Colonic mucosa (tissue), 4 donors: ENCODE results near the gene ABCB10. TPM values are rescaled to one million over a fixed set of nuclear protein-coding genes. Genes with fewer than 3 reads are reported as not detected.

Experiments used
- DNase-seq: peaks from one replicate; pipeline ENCODE4 v3.0.0-alpha.2; 2020
- H3K27ac ChIP-seq: fragments of 200-600 bp; one replicate; pipeline ENCODE4 v1.8.0; 2021
- H3K27me3 ChIP-seq: fragments of 200-600 bp; one replicate; pipeline ENCODE4 v1.8.0; 2021
- H3K36me3 ChIP-seq: fragments of 200-600 bp; one replicate; pipeline ENCODE4 v1.8.0; 2021
- H3K4me1 ChIP-seq: fragments of 200-600 bp; one replicate; pipeline ENCODE4 v1.8.0; 2021; ENCODE audit warnings: mild to moderate bottlenecking
- H3K4me3 ChIP-seq: fragments of 200-600 bp; one replicate; pipeline ENCODE4 v1.8.0; 2021
- H3K9ac ChIP-seq, 2 donors: one replicate each; pipeline ENCODE4 v1.7.0; 2013; ENCODE audit warnings: control low read depth in 2 of 2, low read depth in 2 of 2, low read length in 2 of 2
- H3K9me3 ChIP-seq: fragments of 200-600 bp; one replicate; pipeline ENCODE4 v1.8.0; 2021
- intact Hi-C: fragments of 100-400 bp; cut with DNase I; formaldehyde crosslinking; loops from one replicate; pipeline ENCODE4 v1.14.1; 2022
- total RNA-seq, 2 donors: library from RNA; stranded (reverse); fragmentation: NEBNext Ultra II Directional in 1 of 2; extraction: Animal tissue kit (Norgen Biotek cat#: 25700) in 1 of 2; gene quantifications; one replicate each; pipeline ENCODE4 v1.2.1, GENCODE V29; 2021
- TF ChIP-seq, protein P1 (sequence below): fragments of 200-600 bp; IDR thresholded peaks from one replicate; pipeline ENCODE4 v1.8.0; 2022; ENCODE audit warnings: antibody characterized with exemption, mild to moderate bottlenecking
- donor health status: healthy.
- donor health status: DM: no; HTN: no; CAD: no.
- donor health status: DM: no; HTN: no; CAD: no.

The ABCB10 gene
- total RNA-seq, 2 donors from 2014 or later = 22.3 to 24.7 TPM

DNA sequence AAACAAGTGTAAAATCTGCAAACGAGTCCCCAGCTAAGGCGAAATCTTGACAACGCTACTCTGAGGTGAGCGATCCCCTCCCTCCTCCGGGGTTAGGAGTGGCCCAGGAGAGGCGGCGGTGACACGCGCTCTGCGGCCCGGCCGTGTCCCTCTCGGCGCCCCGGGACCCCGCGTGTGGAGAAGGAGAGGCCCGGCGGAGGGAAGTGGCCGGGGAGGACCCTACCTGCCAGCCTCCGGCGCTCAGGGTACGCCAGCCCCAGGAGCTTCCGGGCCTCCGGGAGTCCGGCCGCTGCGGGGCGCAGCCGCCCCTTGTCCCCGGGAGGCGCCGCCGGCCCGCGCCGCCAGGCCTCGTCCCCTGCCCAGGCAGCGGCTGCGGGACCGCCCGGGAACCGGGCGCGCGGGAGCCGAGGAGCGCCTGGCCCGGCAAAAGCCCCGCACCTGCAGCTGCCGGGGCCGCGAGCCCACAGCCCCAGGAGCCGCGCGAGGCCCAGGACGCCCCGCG, 543 bp downstream of the ABCB10 start:
- Histone ChIP-seq H3K27ac (peak overlapping the region; percentile 93), H3K4me3 (peak overlapping the region; percentile 85), H3K36me3 (no peaks in the 10 kb centered on the region), H3K4me1 (peaks cover 6% of the 10 kb centered on the region), H3K9ac (peak overlapping the region; percentile 85 to 90), H3K9me3 (no peaks in the 10 kb centered on the region), H3K27me3 (no peaks in the 10 kb centered on the region)
- intact Hi-C loops = loop anchor here (10.0 kb wide), 1 partner anchor 747 kb away; no protein-coding TSS in a partner anchor
- peak; percentile 41 for DNase-seq
- TF ChIP-seq, protein P1, sequence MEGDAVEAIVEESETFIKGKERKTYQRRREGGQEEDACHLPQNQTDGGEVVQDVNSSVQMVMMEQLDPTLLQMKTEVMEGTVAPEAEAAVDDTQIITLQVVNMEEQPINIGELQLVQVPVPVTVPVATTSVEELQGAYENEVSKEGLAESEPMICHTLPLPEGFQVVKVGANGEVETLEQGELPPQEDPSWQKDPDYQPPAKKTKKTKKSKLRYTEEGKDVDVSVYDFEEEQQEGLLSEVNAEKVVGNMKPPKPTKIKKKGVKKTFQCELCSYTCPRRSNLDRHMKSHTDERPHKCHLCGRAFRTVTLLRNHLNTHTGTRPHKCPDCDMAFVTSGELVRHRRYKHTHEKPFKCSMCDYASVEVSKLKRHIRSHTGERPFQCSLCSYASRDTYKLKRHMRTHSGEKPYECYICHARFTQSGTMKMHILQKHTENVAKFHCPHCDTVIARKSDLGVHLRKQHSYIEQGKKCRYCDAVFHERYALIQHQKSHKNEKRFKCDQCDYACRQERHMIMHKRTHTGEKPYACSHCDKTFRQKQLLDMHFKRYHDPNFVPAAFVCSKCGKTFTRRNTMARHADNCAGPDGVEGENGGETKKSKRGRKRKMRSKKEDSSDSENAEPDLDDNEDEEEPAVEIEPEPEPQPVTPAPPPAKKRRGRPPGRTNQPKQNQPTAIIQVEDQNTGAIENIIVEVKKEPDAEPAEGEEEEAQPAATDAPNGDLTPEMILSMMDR = no peak

DNA sequence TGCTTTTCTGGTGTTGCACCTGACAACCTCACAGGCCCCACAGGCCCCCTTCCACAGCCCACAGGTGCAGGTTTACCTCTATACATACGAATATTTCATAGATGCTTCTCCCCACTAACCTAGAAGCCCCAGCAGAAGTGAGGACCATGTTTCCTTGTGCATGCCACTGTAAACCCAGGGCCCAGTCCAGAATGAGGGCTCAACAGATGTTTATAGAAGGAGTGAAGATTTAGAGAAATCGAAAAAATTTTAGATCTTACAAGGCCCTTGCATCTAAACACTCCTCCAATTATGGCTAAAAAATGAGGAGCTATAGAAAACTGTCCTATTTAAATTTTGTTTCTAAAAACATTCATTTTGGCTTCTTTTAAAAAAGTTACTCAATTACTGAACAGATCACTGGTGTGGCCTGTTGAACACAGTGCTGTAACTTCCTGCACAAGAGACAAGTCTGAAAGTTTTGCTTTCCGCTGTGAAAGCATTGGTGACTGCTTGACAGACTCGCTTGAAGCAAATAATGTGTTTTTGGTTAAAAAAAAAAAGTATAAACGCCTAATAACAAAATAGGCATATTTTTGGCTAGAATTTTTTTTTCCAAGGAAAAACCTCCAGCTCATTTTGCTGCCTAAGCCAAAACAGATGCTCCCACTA, 1.2 kb downstream of the ABCB10 start:
- no peaks in the 10 kb centered on the region for H3K9me3 ChIP-seq
- H3K4me3 ChIP-seq = peak overlapping the region; percentile 85
- H3K36me3 ChIP-seq = no peaks in the 10 kb centered on the region
- TF ChIP-seq, protein P1 = no peak
- no peak for DNase-seq
- no peaks in the 10 kb centered on the region for H3K27me3 ChIP-seq
- peak overlapping the region; percentile 93 for H3K27ac ChIP-seq
- H3K9ac ChIP-seq = peak overlapping the region; percentile 85 to 90
- intact Hi-C loops = loop anchor here (10.0 kb wide), 1 partner anchor 747 kb away; no protein-coding TSS in a partner anchor
- peaks cover 6% of the 10 kb centered on the region for H3K4me1 ChIP-seq

DNA sequence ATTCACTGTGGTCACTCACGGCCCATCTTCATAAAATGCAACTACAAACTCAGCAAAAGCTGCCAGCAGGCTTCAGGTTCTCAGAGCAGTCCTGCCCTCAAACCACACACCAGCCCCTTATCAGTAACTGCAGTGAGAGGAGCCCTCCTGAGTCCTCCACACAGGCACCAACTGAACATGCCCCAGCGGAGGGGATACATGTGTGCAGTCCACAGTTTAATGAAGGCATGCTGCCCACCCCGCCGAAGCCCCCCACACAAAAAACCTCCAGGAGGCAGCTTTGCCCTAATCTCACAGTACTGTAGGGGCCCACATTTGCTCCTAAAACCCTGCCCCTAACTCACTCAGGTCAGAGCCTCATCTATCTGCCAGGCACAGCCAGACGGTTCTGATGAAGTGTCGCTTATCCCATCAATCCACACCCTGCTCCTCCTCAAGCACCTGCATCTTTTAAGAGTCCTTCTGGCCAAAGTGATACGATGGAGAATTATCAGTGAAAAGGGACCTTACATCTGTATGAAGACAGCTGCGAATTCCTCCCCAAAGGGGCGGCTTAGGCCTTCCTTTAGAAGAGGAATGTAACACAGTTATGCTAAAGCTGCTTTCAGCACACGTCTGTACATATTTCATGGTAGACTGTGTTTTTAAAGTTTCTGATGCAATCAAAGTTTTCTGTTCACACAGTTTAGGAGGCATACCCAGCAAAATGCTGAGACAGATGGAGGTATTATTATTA, 3.5 kb downstream of the ABCB10 start:
- no peaks in the 10 kb centered on the region for H3K36me3 ChIP-seq
- no peaks in the 10 kb centered on the region for H3K27me3 ChIP-seq
- no peak overlapping the region for H3K27ac ChIP-seq
- TF ChIP-seq, protein P1 = no peak
- peaks cover 6% of the 10 kb centered on the region for H3K4me1 ChIP-seq
- no peak overlapping the region for H3K4me3 ChIP-seq
- intact Hi-C loops = loop anchor here (10.0 kb wide), 1 partner anchor 750 kb away; no protein-coding TSS in a partner anchor
- no peak for DNase-seq
- H3K9ac ChIP-seq = no peak overlapping the region
- no peaks in the 10 kb centered on the region for H3K9me3 ChIP-seq

DNA sequence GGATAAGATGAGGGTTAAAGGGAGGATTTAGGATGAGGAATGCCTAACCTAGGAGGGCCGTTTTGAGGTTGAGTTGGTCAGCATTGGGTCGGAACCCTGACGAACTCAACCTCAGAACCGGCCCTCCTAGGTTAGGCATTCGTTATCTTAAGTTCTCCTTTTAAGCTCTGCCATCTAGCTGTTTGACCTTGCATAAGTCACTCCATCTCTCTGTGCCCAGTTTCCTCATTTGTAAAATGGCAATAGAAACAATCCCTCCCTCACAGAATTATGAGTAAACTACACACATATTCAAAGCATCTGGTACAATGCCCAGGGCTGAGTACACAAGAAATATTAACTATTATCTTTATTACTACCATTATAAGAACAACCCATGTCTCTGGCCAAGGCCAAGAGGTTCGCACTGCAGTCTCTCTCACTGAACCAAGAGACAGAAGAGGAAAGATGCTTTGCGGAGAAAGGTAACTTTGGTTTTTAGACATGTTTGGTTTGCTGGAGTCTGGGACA, 4.8 kb downstream of the ABCB10 start:
- TF ChIP-seq, protein P1 = no peak
- H3K27me3 ChIP-seq = no peaks in the 10 kb centered on the region
- no peak overlapping the region for H3K27ac ChIP-seq
- H3K36me3 ChIP-seq = no peaks in the 10 kb centered on the region
- DNase-seq = no peak
- no peak overlapping the region for H3K9ac ChIP-seq
- no peak overlapping the region for H3K4me3 ChIP-seq
- no peaks in the 10 kb centered on the region for H3K9me3 ChIP-seq
- intact Hi-C loops = loop anchor here (10.0 kb wide), 1 partner anchor 751 kb away; no protein-coding TSS in a partner anchor
- peaks cover 6% of the 10 kb centered on the region for H3K4me1 ChIP-seq

DNA sequence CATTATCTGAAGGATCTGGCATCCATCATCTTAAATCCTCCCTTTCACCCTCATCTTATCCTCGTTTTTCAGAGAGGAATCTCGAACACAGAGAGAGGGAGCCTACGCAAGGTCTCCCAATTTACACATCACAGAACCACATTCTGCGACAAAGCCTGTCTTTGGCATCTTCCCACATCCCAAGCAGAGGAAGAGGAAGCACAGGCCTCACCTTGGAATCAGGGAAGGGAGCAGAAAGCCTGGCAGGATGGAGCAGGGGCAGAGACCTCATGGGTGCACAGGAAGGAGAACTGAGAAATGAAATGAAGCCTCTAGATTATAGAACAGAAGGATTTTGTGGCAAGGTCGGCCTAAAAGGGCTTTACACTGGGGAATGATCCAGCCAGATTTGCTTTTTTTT, 5.8 kb downstream of the ABCB10 start:
- Histone ChIP-seq H3K4me3 (no peak overlapping the region), H3K27ac (no peak overlapping the region), H3K36me3 (no peaks in the 10 kb centered on the region), H3K27me3 (no peaks in the 10 kb centered on the region), H3K4me1 (peaks cover 6% of the 10 kb centered on the region), H3K9ac (no peak overlapping the region), H3K9me3 (no peaks in the 10 kb centered on the region)
- intact Hi-C loops = loop anchor here (10.0 kb wide), 1 partner anchor 752 kb away; no protein-coding TSS in a partner anchor
- DNase-seq = no peak
- TF ChIP-seq, protein P1 = no peak
